ENCODE results near the gene ADAMTS17.

The ADAMTS17 gene

GRCh38 chr15:100160953-100161352, 180.8 kb downstream of the ADAMTS17 start:
- DNase-seq = no peak

GRCh38 chr15:100159436-100159835, 182.3 kb downstream of the ADAMTS17 start:
- no peak for DNase-seq

GRCh38 chr15:100158356-100158755, 183.4 kb downstream of the ADAMTS17 start:
- DNase-seq = no peak

- DNase-seq = no peak
Measured at GRCh38 chr15:100156201-100156600, 185.6 kb downstream of the ADAMTS17 start.

GRCh38 chr15:100154338-100154737, 187.4 kb downstream of the ADAMTS17 start:
- DNase-seq = no peak

- DNase-seq = no peak
Measured at GRCh38 chr15:100152463-100152862, 189.3 kb downstream of the ADAMTS17 start.

GRCh38 chr15:100150906-100151305, 190.9 kb downstream of the ADAMTS17 start:
- no peak for DNase-seq

GRCh38 chr15:100147828-100148227, 193.9 kb downstream of the ADAMTS17 start:
- no peak for DNase-seq

- DNase-seq = no peak
Measured at GRCh38 chr15:100143378-100143777, 198.4 kb downstream of the ADAMTS17 start.

- DNase-seq = no peak
Measured at GRCh38 chr15:100141311-100142001, 200.3 kb downstream of the ADAMTS17 start.

GRCh38 chr15:100140527-100141308, 201.1 kb downstream of the ADAMTS17 start:
- DNase-seq = no peak

- DNase-seq = no peak
Measured at GRCh38 chr15:100134586-100134985, 207.2 kb downstream of the ADAMTS17 start.

GRCh38 chr15:100134089-100134583, 207.6 kb downstream of the ADAMTS17 start:
- DNase-seq = no peak

GRCh38 chr15:100133001-100133400, 208.8 kb downstream of the ADAMTS17 start:
- DNase-seq = no peak

GRCh38 chr15:100132309-100132708, 209.5 kb downstream of the ADAMTS17 start:
- no peak for DNase-seq

- no peak for DNase-seq
Measured at GRCh38 chr15:100131321-100132224, 210.2 kb downstream of the ADAMTS17 start.

GRCh38 chr15:100129677-100130076, 212.1 kb downstream of the ADAMTS17 start:
- DNase-seq = no peak

- DNase-seq = no peak
Measured at GRCh38 chr15:100125401-100126191, 216.2 kb downstream of the ADAMTS17 start.

- no peak for DNase-seq
Measured at GRCh38 chr15:100124936-100125335, 216.8 kb downstream of the ADAMTS17 start.

GRCh38 chr15:100124361-100124760, 217.4 kb downstream of the ADAMTS17 start:
- no peak for DNase-seq

GRCh38 chr15:100123611-100124010, 218.2 kb downstream of the ADAMTS17 start:
- DNase-seq = no peak

GRCh38 chr15:100121285-100121684, 220.5 kb downstream of the ADAMTS17 start:
- DNase-seq = no peak

Data from activated CD4-positive, CD25-positive, alpha-beta regulatory T cell treated with anti-CD3 and anti-CD28 coated beads, Interleukin-2, amount 50 U/mL, for 72 hours (primary cell).